ENCODE results near the gene NDFIP2.
A peak's percentile ranks its signal among the peaks of the same experiment; 100 is the strongest.

The NDFIP2 gene

DNA sequence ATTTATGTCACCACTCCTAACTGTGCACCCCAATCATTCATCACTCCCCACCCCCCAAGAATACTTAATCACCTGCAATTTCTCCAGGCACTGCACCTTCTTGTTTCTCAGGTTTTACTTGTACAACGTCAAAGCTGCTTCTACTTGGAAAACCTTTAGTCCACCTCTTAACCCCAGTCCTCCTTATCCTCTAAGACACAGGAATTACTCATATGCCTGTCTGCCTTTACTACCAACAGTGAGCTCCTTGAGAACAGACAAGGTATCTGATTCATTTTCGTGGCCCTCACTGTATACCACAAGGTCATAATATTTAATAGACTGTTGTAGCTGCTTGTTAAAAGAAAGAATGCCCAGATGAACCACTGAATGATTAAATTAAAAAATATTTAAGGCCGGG lies 21.0 kb upstream of the NDFIP2 start:
- DNase-seq (ENCODE audit: low spot score), result no peak

DNA sequence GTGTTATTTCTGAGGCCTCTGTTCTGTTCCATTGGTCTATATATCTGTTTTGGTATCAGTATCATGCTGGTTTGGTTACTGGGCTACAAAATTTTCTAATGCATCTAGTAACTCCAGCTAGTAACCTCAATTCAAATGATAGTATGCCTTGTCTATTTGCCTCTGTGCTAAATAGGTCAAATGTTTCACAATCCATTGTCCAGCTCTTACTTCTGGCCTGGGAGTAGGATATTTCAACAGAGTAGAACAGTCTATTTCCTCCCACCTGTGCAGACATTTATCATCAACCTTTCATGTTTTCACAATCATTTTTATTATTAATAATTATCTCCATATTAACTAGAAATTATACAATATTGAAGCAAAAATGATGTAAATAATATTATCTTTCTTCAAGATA lies 18.1 kb upstream of the NDFIP2 start:
- no peak for DNase-seq (ENCODE audit: low spot score)

GRCh38 chr13:79463604-79464003 lies 17.4 kb upstream of the NDFIP2 start:
- DNase-seq (ENCODE audit: low spot score), result no peak

DNA sequence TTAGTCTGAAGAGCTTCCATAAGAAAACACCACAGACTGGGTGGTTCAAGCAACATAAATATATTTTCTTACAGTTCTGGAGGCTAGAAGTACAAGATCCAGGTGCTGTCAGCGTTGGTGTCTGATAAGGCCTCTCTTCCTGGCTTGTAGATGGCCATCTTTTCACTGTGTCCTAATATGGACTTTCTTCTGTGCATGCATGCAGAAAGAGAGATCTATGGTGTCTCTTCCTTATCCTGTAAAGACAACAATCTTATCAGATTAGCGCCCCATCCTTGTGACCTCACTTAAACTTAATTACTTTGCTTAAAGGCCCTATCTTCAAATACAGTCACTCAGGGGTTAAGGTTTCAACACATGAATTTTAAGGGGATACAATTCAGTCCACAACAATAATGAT lies 14.1 kb upstream of the NDFIP2 start:
- no peak for DNase-seq (ENCODE audit: low spot score)

- DNase-seq (ENCODE audit: low spot score), result no peak
Observed at GRCh38 chr13:79468402-79468801, 12.6 kb upstream of the NDFIP2 start.

DNA sequence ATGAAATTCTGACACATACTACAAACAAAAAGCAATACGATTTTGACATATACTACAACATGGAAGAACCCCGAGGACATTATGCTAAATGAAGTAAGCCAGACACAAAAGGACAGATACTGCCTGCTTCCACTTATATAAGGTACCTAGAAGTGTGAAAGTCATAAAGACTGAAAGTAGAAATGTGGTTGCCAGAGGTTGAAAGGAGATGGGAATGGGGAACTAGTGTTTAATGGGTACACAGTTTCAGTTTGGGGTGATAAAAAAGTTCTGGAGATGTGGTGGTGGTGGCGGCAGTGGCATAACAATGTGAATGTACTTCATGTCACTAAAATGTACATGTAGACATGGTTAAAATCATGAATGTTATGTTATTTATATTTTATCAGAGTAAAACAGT lies 12.1 kb upstream of the NDFIP2 start:
- no peak for DNase-seq (ENCODE audit: low spot score)

- DNase-seq (ENCODE audit: low spot score), result no peak
Observed at GRCh38 chr13:79469608-79470007, 11.3 kb upstream of the NDFIP2 start.

DNA sequence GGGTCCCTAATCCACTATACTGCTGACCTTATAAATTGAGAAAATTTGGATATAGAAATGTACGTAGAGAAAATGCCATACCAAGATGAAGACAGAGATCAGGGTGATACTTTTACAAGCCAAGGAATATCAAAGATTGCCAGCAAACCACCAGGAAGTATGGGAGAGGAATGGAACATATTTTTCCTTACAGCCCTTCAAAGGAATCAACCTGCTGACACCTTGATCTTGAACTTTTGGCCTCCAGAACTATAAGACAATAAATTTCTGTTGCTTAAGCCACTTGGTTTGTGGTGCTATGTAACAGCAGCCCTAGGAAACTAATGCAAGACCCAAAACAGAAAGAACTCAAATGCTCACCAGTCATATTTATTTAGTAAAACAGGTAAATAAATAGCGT lies 10.3 kb upstream of the NDFIP2 start:
- no peak for DNase-seq (ENCODE audit: low spot score)

GRCh38 chr13:79475569-79475968 lies 5.4 kb upstream of the NDFIP2 start:
- DNase-seq (ENCODE audit: low spot score), result no peak

DNA sequence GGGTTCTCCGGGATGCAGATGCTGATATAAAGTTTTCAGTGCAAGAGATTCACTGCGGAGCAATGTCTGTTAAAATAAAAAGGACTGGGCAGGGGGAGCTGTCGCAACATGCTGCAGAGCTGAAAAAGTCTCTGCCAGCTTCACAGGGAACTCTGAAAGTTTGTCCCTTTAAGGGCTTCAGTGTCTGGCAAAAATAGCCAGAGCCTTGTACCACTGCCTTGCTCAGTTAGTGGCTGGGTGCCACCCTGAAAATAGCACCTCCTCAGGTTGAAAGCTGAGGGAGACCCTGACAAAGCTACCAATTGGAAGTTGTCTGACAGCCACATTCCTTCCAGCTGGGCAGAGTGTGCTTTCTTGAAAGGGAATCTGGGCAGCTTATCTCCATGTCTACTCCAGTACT lies 3.0 kb upstream of the NDFIP2 start:
- DNase-seq (ENCODE audit: low spot score), result peak; percentile 52

GRCh38 chr13:79479882-79480281 lies 1.1 kb upstream of the NDFIP2 start:
- no peak for DNase-seq (ENCODE audit: low spot score)

DNA sequence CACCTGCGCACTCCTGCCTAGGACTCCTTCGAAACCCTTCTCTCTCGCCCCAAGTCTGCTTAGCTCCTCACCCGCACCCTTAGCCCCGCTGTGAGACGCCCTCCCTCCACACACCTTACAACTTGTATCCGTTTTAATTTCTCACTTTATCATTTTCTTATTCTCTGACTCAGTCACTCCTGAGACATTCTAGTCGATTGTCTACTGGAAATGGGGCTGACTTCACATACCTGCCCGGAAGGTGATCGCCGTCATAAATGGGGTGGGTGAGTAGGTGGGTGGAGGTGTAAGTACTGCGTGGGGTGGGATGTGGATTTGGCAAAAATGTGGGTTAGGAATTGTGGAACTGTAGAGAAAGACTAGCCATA lies 714 bp downstream of the NDFIP2 start:
- no peak for DNase-seq (ENCODE audit: low spot score)

- no peak for DNase-seq (ENCODE audit: low spot score)
Observed at GRCh38 chr13:79482281-79482970, 1.5 kb downstream of the NDFIP2 start.

DNA sequence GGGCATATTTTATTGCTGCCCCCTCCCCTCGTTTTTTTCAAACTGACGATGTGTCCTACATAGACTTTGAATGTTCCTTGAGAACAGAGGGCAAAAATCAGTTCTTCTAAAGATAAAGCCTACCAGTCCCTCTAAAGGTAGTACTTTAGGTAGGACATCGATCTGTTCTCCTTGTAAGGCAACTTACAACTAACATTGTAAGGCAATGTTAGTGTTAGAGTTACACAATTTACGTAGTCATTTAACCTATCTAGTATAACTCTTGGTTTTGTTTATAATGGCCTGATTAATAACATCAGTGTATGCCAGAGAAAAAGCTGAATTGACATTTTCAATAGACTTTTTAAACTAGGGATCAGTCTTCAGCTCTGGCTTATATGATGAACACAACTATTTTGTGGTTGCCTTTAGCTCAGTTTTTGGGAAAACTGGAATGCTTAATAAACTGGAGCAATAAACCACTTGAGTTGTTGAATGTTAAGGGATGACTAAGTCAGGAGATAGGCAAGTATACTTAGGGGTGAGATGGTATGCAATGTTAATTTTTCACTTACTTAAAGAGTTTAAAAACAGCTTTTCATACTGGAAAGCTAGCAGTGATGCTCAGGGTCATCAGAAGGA lies 2.2 kb downstream of the NDFIP2 start:
- DNase-seq (ENCODE audit: low spot score), result no peak

DNA sequence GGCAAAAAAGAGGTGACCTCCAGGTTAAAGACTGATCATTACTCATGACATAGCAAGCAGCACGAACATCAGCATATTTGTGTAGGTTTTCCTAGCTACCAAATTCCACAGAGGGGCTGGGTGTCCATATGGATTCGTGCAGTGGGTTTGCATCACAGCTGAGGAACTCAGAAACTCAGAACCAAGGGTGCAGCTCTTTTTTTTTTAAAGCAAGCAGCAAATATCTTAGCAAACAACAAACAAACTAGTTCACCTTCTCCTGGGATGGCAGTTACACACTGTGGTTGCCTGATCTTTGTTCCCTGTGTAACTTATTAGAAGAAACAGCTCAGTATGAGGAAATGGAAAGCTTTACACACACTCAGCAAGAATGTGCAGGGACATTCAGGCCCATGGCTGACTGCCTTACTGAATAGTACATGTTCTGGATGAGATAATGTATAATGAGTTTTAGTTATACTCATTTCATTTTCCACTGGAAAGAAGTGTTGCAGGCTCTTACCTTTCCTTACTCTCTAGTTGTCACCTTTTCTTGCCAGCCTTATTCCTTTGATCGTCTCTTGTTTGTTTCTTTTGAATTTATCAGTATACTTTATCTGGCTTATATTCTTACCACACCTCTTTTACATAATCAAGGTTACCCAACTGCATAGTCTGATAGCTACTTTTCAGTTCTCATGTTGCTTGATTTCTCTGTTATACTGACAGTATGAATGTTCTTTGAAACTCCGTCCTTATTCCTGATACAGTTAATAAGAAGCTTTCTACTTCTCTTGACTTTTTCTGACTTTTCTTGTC lies 4.3 kb downstream of the NDFIP2 start:
- no peak for DNase-seq (ENCODE audit: low spot score)

DNA sequence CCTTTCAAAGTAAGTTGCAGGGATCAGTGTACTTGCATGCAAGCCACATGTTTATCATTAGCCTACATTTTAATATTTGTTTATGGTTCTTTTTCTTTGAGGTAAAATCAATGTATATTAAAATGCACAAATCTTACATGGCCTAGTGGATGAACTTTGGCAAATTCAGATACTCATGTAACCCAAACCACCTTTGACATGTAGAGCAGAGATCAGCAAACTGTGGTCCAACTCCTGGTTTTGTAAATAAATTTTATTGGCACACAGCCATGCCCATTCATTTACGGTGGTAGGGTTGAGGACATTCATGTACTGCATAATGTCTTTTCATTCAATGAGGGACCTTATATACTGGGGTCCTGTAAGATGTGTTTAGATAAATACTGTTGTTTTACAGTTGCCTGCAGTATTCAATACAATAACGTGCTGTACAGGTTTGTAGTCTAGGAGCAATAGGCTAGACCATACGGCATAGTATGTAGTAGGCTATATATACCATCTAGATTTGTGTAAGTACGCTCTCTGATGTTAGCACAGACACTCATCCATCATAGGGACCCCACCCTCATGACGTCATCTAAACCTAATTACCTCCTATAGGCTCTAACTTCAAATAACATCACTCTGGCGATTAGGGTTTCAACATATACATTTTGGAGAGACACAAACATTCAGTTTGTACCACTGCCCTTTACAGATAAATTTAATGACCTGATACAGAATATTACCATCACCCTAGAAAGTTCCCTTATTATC lies 5.7 kb downstream of the NDFIP2 start:
- DNase-seq (ENCODE audit: low spot score), result no peak

GRCh38 chr13:79490326-79490725 lies 9.4 kb downstream of the NDFIP2 start:
- DNase-seq (ENCODE audit: low spot score), result no peak

- DNase-seq (ENCODE audit: low spot score), result no peak
Observed at GRCh38 chr13:79490824-79491223, 9.9 kb downstream of the NDFIP2 start.

- no peak for DNase-seq (ENCODE audit: low spot score)
Observed at GRCh38 chr13:79491715-79492114, 10.8 kb downstream of the NDFIP2 start.

DNA sequence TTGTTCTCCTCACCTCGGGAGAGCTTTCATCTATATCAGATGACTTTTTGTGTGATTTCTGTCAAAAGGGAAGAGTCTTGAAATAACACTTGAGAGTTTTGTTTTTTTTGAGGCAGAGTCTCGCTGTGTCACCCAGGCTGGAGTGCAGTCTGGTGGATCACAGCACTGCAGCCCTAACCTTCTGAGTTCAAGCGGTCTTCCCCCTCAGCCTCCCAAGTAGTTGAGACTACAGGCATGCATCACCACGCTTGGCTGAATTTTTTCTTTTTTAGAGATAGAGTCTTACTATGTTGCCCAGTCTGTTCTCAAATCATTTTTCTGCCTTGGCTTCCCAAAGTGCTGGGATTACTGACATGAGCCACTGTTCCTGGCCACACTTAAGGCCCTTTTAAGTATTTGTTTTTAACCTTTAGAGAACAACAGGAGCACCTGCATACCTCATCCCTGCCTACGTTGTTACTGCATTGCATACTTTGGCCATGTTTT lies 11.4 kb downstream of the NDFIP2 start:
- DNase-seq (ENCODE audit: low spot score), result no peak

- DNase-seq (ENCODE audit: low spot score), result no peak
Observed at GRCh38 chr13:79492918-79493594, 12.1 kb downstream of the NDFIP2 start.

GRCh38 chr13:79496188-79496587 lies 15.2 kb downstream of the NDFIP2 start:
- no peak for DNase-seq (ENCODE audit: low spot score)
